Spleen (tissue), 11 donors: ENCODE data around the gene CDC25C. TPM values are rescaled to one million over a fixed set of nuclear protein-coding genes. Genes with fewer than 3 reads are reported as not detected.

Experiments
- DNase-seq: peaks from one replicate; pipeline ENCODE4 v3.0.0-alpha.2; 2020
- H3K27ac ChIP-seq, 8 donors: fragments of 200-600 bp; sonication (generic) in 7 of 8; 1 replicate in 4 of 8; 2 replicates in 4 of 8; pipeline versions ENCODE4 v1.5.0 to v1.8.0; 2016 to 2021; ENCODE audit warnings: inconsistent platforms in 4 of 8, mild to moderate bottlenecking in 4 of 8, moderate library complexity in 1 of 8
- H3K27me3 ChIP-seq, 7 donors: fragments of 200-600 bp; sonication (generic) in 6 of 7; replicated peaks in 1 of 7; 1 replicate in 4 of 7; 2 replicates in 3 of 7; pipeline versions ENCODE4 v1.5.0 to v1.8.0; 2016 to 2021; ENCODE audit warnings: inconsistent platforms in 3 of 7, mild to moderate bottlenecking in 1 of 7
- H3K36me3 ChIP-seq, 6 donors: fragments of 200-600 bp; sonication (generic) in 5 of 6; 1 replicate in 4 of 6; 2 replicates in 2 of 6; pipeline versions ENCODE4 v1.5.0 to v1.8.0; 2016 to 2021; ENCODE audit warnings: inconsistent platforms in 2 of 6
- H3K4me1 ChIP-seq, 6 donors: fragments of 200-600 bp; sonication (generic) in 5 of 6; 1 replicate in 3 of 6; 2 replicates in 3 of 6; pipeline versions ENCODE4 v1.5.0 to v1.8.0; 2016 to 2021; ENCODE audit warnings: inconsistent platforms in 3 of 6
- H3K4me3 ChIP-seq, 8 donors: fragments of 200-600 bp; sonication (generic) in 7 of 8; 1 replicate in 4 of 8; 2 replicates in 4 of 8; pipeline versions ENCODE4 v1.5.0 to v1.8.0; 2016 to 2021; ENCODE audit warnings: inconsistent platforms in 4 of 8, mild to moderate bottlenecking in 4 of 8, moderate library complexity in 2 of 8
- H3K9me3 ChIP-seq, 8 donors: fragments of 200-600 bp; sonication (generic) in 7 of 8; 1 replicate in 4 of 8; 2 replicates in 4 of 8; pipeline versions ENCODE4 v1.5.0 to v1.8.0; 2016 to 2021; ENCODE audit warnings: inconsistent platforms in 4 of 8
- CTCF ChIP-seq, 11 experiments: fragments of 200-600 bp in 7 of 11; fragments of 450-650 bp in 4 of 11; sonication (generic) in 4 of 11; IDR thresholded peaks in 8 of 11; conservative IDR thresholded peaks in 3 of 11; 1 replicate in 7 of 11; 2 replicates in 4 of 11; pipeline versions ENCODE4 v1.4.0 to v1.8.0; 2016 to 2021; ENCODE audit warnings: antibody characterized with exemption in 11 of 11, inconsistent platforms in 4 of 11, mild to moderate bottlenecking in 1 of 11
- POLR2A ChIP-seq, 3 donors: fragments of 450-650 bp; IDR thresholded peaks; one replicate each; pipeline ENCODE4 v1.5.1; 2017; ENCODE audit warnings: antibody characterized with exemption in 3 of 3, mild to moderate bottlenecking in 1 of 3
- POLR2AphosphoS5 ChIP-seq, 3 donors: sonication (generic); formaldehyde crosslinking; IDR thresholded peaks; one replicate each; pipeline ENCODE4 v1.5.1; 2017; ENCODE audit warnings: antibody characterized with exemption in 3 of 3
- WGBS, 5 donors: extraction: QIAGEN DNeasy Blood & Tissue Kit in 3 of 5; methylation state at CpG; one replicate each; pipeline versions ENCODE4 v1.1.5 to v1.1.7; 2013 to 2018; 5-methylcytosine and 5-hydroxymethylcytosine counted together
- intact Hi-C: fragments of 100-400 bp; cut with DNase I; formaldehyde crosslinking; loops from one replicate; pipeline ENCODE4 v1.15.0; 2023; ENCODE audit warnings: low total_unique reads
- polyA plus RNA-seq, 3 donors: library from polyadenylated mRNA; stranded (reverse); fragments of 200-250 nt; gene quantifications; one replicate each; pipeline ENCODE4 v1.2.1, GENCODE V29; 2013
- total RNA-seq, 7 donors: library from RNA; depleted of rRNA in 3 of 7; stranded (reverse); fragments of >200 nt in 3 of 7; fragmentation: NEBNext Ultra II Directional in 4 of 7; extraction: Animal tissue kit (Norgen Biotek cat#: 25700) in 4 of 7; gene quantifications; one replicate each; pipeline versions ENCODE4 v1.1.0 to v1.2.1, GENCODE V29; 2016 to 2021
- donor health status: healthy with polysubstance abuse.
- donor health status: DM: no; HTN: no; CAD: no; lungs with moderate emphysema.
- donor health status: DM: no; HTN: no; CAD: no.
- donor health status: Bipolar disorder and iron deficiency.
- donor health status: healthy.
- donor health status: DM: no; HTN: no; CAD: no.
- donor health status: DM: yes; HTN: yes; CAD: no.

CDC25C gene
- total and polyA plus RNA-seq, 10 donors, result 0.25 to 6.0 (median 0.83) TPM

DNA sequence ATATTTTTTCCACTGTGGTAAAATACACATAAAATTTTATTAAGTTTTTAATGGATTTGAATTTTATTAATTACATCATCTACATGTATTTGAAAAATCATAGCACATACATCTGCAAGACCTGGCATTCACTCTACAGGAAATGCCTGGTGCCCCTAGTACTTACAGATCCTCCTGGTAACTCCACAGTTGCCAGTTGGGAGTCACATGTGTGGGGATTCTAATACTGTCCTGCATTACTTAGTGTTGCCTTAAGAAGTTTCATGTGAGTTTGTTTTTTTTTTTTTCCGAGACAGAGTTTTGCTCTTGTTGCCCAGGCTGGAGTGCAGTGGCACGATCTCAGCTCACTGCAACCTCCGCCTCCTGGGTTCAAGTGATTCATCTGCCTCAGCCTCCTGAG, 38.9 kb upstream of the CDC25C start:
- intact Hi-C loops, result no loop called here
- H3K4me3 ChIP-seq, result peak overlapping the region in 2 of 8 donors; percentile 6 to 46
- peaks cover 0 to 37% (median 28%) of the 10 kb centered on the region in 6 donors for H3K36me3 ChIP-seq
- TF ChIP-seq CTCF (IDR thresholded peaks at IDR 0.05 in 8 of 11, conservative IDR thresholded peaks at IDR 0.05 in 3 of 11) (no peak), POLR2A (IDR thresholded peaks at IDR 0.05) (no peak), POLR2AphosphoS5 (IDR thresholded peaks at IDR 0.05) (no peak)
- H3K27me3 ChIP-seq, result no peaks in the 10 kb centered on the region
- H3K27ac ChIP-seq, result peak overlapping the region in 7 of 8 donors; percentile 75 to 92 (median 87)
- H3K9me3 ChIP-seq, result no peaks in the 10 kb centered on the region
- DNase-seq, result no peak
- 84 to 98% (median 88%) methylated on average over 3 of the region's 3 CpGs for WGBS, 5 donors
- H3K4me1 ChIP-seq, result peaks cover 15 to 78% (median 66%) of the 10 kb centered on the region in 6 donors

DNA sequence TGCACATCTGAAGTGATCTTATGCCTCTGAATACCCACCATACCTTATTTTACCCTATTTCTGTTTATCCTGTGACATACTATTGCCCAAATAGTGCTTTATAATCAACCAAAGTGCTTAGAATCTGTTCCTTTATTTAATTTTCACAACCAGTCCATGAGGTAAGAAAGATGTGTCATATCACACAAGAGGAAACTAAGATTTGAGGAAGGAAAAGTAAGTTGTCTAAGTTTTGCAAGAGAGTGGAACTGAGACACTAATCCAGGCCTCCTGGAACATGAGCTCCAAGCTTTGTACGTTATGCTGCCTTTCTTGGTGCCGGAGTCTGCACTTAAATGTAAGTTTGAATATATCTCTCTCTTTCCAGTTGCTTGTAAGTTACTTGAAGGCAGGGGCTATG, 38.1 kb upstream of the CDC25C start:
- H3K4me3 ChIP-seq, result peak overlapping the region in 2 of 8 donors; percentile 6 to 46

DNA sequence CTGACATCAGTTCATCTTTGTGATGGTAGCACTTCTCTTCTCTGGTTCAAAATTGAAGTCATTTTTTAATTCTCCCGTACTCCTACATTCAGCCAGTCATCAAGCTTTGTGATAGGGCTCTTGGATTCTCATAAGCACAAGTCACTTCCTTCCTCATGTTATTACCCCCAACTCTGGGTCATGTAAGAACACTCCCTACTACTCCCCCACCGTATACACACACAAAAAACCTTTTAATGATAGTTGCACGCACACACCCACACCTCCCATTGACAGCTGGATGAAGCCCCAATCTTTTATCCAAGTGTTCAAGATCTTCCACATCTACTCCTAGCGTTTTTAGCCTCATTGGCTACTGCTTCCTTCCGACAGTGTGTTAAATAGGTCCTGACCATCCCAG, 37.7 kb upstream of the CDC25C start:
- WGBS, 5 donors, result 43 to 69% (median 52%) methylated on average over 5 of the region's 5 CpGs
- Histone ChIP-seq H3K27ac (peak overlapping the region; percentile 2 to 92 (median 84)), H3K27me3 (no peaks in the 10 kb centered on the region), H3K36me3 (peaks cover 0 to 24% (median 17%) of the 10 kb centered on the region in 6 donors), H3K9me3 (no peaks in the 10 kb centered on the region), H3K4me3 (peak overlapping the region in 1 of 8 donors; percentile 46), H3K4me1 (peaks cover 15 to 91% (median 69%) of the 10 kb centered on the region in 6 donors)
- no peak for TF ChIP-seq POLR2AphosphoS5 (IDR thresholded peaks at IDR 0.05)
- no peak for TF ChIP-seq POLR2A (IDR thresholded peaks at IDR 0.05)
- TF ChIP-seq CTCF (IDR thresholded peaks at IDR 0.05 in 8 of 11, conservative IDR thresholded peaks at IDR 0.05 in 3 of 11), result no peak
- intact Hi-C loops, result no loop called here
- no peak for DNase-seq

More for the DNA sequence above, 38.1 kb upstream of the CDC25C start:
- Histone ChIP-seq H3K27ac (peak overlapping the region; percentile 2 to 92 (median 84)), H3K9me3 (no peaks in the 10 kb centered on the region), H3K36me3 (peaks cover 0 to 28% (median 21%) of the 10 kb centered on the region in 6 donors), H3K27me3 (no peaks in the 10 kb centered on the region), H3K4me1 (peaks cover 15 to 87% (median 69%) of the 10 kb centered on the region in 6 donors)
- intact Hi-C loops, result no loop called here
- 25 to 70% (median 62%) methylated on average over 2 of the region's 2 CpGs for WGBS, 5 donors
- no peak for DNase-seq
- no peak for TF ChIP-seq POLR2A (IDR thresholded peaks at IDR 0.05)
- TF ChIP-seq POLR2AphosphoS5 (IDR thresholded peaks at IDR 0.05), result peak in 1 of 3 donors; percentile 17

- 76 to 85% (median 82%) methylated on average over 4 of the region's 4 CpGs for WGBS, 5 donors
- intact Hi-C loops, result no loop called here
- DNase-seq, result no peak
- no peaks in the 10 kb centered on the region for H3K27me3 ChIP-seq
- peaks cover 17 to 97% (median 67%) of the 10 kb centered on the region in 6 donors for H3K4me1 ChIP-seq
- no peak overlapping the region for H3K4me3 ChIP-seq
- H3K27ac ChIP-seq, result peak overlapping the region in 3 of 8 donors; percentile 3 to 35 (median 9)
- no peaks in the 10 kb centered on the region for H3K9me3 ChIP-seq
- TF ChIP-seq CTCF (IDR thresholded peaks at IDR 0.05 in 8 of 11, conservative IDR thresholded peaks at IDR 0.05 in 3 of 11) (no peak), POLR2A (IDR thresholded peaks at IDR 0.05) (no peak), POLR2AphosphoS5 (IDR thresholded peaks at IDR 0.05) (no peak)
- H3K36me3 ChIP-seq, result peaks cover 0 to 13% (median 0%) of the 10 kb centered on the region in 6 donors
Observed at GRCh38 chr5:138366632-138367382, 35.2 kb upstream of the CDC25C start.
